ENCODE results near the gene STAMBPL1. TPM values are rescaled to one million over a fixed set of nuclear protein-coding genes. Genes with fewer than 3 reads are reported as not detected.

STAMBPL1 gene
- polyA plus RNA-seq, 1 experiment, result 23.1 TPM

GRCh38 chr10:88896994-88897853 is 17.2 kb downstream of the STAMBPL1 start:
- no peaks in the 10 kb centered on the region for H3K27me3 ChIP-seq (ENCODE audit: control insufficient read depth, insufficient read depth, low read length)
- no peak for TF ChIP-seq CTCF (IDR thresholded peaks at IDR 0.05; ENCODE audit: insufficient read depth, low read depth, low read length)
- POLR2A ChIA-PET, result no interaction called here
- H3K4me3 ChIP-seq (ENCODE audit: low read depth, low read length), result no peak overlapping the region
- no peaks in the 10 kb centered on the region; the same call in 1 of the 2 replicates for H3K36me3 ChIP-seq (ENCODE audit: control insufficient read depth, insufficient read depth, low read length)
- CTCF ChIA-PET, result interaction anchor here (0.6 to 1.5 kb wide), 4 partner anchors 35 to 106 kb away, joined by 3 to 4 read pairs (median 3); no protein-coding TSS in a partner anchor
- DNase-seq (ENCODE audit: low read depth), result no peak

DNA sequence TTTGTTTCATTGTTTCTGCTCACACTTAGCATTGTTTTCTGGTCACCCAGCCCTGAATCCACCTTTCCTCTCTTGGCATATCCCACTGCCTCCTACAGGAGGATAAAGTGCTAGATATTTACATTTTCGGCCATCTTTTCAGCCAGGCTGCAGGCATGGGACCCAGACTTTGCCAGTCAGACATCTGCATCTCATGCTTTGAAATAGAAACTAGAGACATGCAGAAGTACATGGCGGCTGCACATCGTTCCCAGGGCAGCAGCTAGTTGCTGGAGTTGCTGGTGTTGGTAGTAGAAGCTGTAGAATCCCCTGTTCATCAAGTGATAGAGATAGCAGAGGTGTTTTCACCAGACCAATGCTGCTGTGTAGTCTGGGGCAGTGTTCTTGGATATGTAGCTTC is 18.7 kb downstream of the STAMBPL1 start:
- Histone ChIP-seq H3K27me3 (ENCODE audit: control insufficient read depth, insufficient read depth, low read length) (no peaks in the 10 kb centered on the region), H3K4me3 (ENCODE audit: low read depth, low read length) (no peak overlapping the region), H3K36me3 (ENCODE audit: control insufficient read depth, insufficient read depth, low read length) (no peaks in the 10 kb centered on the region; the same call in none of the 2 replicates)
- TF ChIP-seq CTCF (IDR thresholded peaks at IDR 0.05; ENCODE audit: insufficient read depth, low read depth, low read length), result no peak
- CTCF ChIA-PET, result interaction anchor here (0.6 to 1.5 kb wide), 3 partner anchors 12 to 88 kb away, joined by 3 to 4 read pairs (median 4); no protein-coding TSS in a partner anchor
- DNase-seq (ENCODE audit: low read depth), result no peak
- POLR2A ChIA-PET, result no interaction called here

DNA sequence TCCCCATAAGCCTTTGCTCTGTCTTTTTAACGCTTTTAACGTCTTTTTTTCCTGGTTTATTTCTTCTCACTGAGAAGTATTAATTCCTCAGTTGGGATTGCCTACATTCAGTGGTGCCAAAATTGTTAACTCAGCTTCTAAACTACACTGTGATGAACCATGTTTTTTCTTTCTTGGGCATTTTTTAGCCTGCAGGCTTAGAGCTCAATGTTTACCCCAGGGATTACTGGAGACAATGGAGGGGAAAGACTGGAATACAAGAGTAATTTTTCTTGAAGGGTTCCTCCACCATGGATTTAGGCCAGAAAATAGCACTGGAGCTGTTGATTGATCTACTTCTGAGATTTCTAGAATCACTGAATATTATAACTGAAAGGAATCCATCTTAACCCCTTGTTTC is 19.8 kb downstream of the STAMBPL1 start:
- ChIA-PET CTCF (interaction anchor here (0.8 to 3.2 kb wide), 3 partner anchors 16 to 64 kb away, joined by 3 to 14 read pairs (median 12); no protein-coding TSS in a partner anchor), POLR2A (no interaction called here)
- TF ChIP-seq CTCF (IDR thresholded peaks at IDR 0.05; ENCODE audit: insufficient read depth, low read depth, low read length), result no peak
- DNase-seq (ENCODE audit: low read depth), result no peak
- H3K36me3 ChIP-seq (ENCODE audit: control insufficient read depth, insufficient read depth, low read length), result no peaks in the 10 kb centered on the region; the same call in none of the 2 replicates
- H3K4me3 ChIP-seq (ENCODE audit: low read depth, low read length), result no peak overlapping the region
- no peaks in the 10 kb centered on the region for H3K27me3 ChIP-seq (ENCODE audit: control insufficient read depth, insufficient read depth, low read length)

GRCh38 chr10:88901206-88901983 is 21.4 kb downstream of the STAMBPL1 start:
- ChIA-PET POLR2A (interaction anchor here (0.6 kb wide), 1 partner anchor 344 kb away, joined by 4 read pairs; no protein-coding TSS in a partner anchor), CTCF (interaction anchor here (2.9 to 3.2 kb wide), 2 partner anchors 31 to 66 kb away, joined by 12 to 14 read pairs; no protein-coding TSS in a partner anchor)
- TF ChIP-seq CTCF (IDR thresholded peaks at IDR 0.05; ENCODE audit: insufficient read depth, low read depth, low read length), result no peak
- H3K36me3 ChIP-seq (ENCODE audit: control insufficient read depth, insufficient read depth, low read length), result no peaks in the 10 kb centered on the region; the same call in none of the 2 replicates
- DNase-seq (ENCODE audit: low read depth), result no peak
- H3K4me3 ChIP-seq (ENCODE audit: low read depth, low read length), result no peak overlapping the region
- H3K27me3 ChIP-seq (ENCODE audit: control insufficient read depth, insufficient read depth, low read length), result no peaks in the 10 kb centered on the region

Data from BJ (cell line).